ENCODE data around the gene PTPRE.

Gene PTPRE

DNA sequence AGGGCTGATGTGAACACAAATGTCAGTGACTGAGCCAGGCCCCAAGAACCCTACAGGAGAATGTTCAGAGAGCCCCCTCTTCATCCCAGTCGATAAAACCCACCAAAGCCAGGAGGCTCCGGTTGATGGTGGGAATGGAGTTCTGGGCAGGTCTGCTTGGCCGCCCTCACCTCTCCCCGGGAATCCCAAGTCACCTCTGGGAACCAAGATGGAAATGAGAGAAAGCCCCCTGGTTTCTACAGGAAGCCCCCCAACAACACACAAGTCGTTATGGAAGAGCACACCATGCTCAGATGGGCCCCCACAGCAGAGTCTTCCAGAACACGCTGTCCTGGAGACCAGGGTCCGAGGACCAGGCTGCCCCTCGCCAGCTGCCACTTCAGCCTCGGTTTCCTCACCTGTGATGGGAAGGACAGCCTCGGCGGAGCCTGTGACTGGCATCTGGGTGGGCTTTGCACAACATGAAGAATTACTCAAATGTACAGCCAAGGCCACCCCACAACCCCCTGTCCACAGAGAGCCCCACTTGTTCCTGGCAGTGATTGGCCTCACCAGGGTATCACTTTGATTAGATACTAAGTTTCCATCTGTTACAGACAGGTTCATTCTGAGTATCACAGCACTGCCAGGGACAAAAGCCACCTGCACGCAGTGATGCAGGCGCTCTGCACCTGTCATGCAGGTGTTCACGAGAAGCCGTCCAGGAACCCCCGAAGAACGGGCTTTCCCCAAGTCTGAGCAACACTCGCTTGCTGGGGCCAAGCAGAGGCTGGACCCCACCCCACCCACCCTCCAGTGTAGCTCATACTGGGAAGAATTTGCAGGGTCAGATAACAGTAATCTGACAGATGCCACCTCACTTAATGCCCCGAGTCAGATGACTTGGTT is 161.7 kb downstream of the PTPRE start:
- DNase-seq (ENCODE audit: low read depth in 3 of 3, low spot score in 1 of 3) = no peak

DNA sequence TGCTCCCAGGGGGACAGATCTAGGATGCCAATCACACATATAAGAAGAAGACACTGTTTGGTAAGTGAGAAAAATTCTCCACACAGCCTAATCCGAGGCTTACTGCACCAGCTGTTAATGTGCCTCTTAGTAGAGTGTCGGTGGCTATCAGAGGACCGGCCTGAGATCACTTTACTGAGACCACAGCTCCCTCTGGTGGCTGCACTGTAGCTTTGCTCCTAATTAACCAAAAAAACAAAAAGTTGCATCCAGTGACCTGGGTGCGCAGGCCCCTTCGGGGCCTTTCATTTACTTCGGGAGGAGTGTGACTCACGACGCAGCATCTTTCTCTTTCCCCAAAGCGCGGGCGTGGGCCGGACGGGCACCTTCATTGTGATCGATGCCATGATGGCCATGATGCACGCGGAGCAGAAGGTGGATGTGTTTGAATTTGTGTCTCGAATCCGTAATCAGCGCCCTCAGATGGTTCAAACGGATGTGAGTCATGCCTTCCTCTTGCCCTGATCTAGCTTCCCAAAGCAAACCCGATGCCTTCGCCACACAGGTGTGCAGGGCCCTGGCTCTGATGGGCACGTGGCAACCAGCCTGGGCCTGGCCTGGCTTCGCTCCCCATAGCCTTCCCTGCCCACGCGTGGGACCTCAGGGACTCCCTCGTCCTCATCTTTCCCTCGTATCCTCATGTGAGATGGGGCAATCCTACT is 162.6 kb downstream of the PTPRE start:
- DNase-seq (ENCODE audit: low read depth in 3 of 3, low spot score in 1 of 3) = peak; percentile 67 to 77 (median 68)

DNA sequence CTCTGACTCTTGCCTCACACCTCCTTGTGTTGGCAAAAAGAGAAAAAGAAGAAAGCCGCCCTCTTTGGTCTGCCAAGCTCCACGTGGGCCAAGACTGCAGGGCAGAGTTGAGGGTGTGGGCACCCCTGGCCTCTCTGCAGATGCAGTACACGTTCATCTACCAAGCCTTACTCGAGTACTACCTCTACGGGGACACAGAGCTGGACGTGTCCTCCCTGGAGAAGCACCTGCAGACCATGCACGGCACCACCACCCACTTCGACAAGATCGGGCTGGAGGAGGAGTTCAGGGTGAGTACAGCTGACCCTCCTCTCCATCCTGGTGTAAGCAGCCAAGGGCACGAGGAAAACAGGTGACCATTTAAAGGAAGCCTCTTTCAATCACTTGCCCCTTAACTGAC is 163.3 kb downstream of the PTPRE start:
- no peak for DNase-seq (ENCODE audit: low read depth in 3 of 3, low spot score in 1 of 3)

DNA sequence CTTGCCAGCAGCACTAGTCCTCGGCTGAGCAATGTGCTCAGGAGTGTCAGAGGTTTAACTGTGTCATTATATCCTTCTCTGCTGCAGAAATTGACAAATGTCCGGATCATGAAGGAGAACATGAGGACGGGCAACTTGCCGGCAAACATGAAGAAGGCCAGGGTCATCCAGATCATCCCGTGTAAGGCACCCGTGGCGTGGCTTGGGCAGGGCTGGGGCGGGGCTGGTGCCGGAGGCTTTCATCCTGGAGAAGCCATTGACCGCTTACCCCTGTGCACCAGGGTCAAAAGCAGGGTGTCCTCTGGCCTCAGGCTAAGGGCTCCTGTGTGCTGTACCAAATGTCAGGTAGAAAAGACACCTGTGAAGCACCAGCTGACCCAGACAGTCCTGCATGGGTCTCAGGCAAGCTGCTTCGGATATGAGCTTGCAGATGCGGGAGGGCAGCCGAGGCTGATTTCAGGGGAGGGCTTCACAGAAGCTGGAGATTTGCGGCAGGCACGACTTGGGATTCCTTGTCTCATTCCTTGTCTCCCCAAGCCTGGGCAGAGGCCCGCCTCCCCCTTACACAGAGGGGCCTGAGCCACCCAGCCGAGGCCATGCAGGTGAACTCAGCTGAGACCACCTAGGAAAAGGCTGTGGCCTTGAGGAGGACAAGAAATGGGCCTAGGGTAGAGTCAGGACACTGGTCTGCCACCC is 164.0 kb downstream of the PTPRE start:
- DNase-seq (ENCODE audit: low read depth in 3 of 3, low spot score in 1 of 3) = no peak

DNA sequence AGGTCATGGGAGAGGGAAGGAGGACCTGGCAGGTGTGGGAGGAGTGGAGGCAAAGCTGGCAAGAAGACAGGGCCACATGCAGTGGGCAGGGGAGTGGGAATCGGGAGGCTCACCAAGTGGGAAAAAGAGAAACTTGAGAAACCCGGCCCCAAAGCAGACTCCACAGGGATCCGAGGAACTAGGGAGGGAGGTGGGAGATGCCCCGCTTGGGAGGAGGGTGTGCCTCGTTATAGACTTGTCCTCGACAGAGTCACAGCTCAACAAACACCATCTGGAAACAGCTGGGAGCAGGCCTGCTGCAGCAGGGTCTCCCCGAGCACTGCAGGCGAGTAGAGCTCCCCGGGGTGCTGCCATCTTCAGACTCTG is 164.5 kb downstream of the PTPRE start:
- DNase-seq (ENCODE audit: low read depth in 3 of 3, low spot score in 1 of 3) = no peak

DNA sequence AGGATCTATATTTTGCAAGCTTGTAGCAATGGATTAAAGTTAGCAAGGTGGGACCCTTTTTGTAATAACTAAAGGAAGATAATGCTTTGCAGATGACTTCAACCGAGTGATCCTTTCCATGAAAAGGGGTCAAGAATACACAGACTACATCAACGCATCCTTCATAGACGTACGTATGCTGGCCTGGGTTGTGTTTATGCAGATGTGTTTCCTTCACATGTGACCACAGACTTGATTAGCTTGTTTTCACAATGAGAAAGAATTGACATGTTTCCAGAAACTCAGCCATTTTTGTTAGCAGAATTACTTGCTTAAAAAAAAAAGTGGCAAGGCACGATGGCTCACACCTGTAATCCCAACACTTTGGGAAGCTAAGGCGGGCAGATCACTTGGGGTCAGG is 165.1 kb downstream of the PTPRE start:
- no peak for DNase-seq (ENCODE audit: low read depth in 3 of 3, low spot score in 1 of 3)

DNA sequence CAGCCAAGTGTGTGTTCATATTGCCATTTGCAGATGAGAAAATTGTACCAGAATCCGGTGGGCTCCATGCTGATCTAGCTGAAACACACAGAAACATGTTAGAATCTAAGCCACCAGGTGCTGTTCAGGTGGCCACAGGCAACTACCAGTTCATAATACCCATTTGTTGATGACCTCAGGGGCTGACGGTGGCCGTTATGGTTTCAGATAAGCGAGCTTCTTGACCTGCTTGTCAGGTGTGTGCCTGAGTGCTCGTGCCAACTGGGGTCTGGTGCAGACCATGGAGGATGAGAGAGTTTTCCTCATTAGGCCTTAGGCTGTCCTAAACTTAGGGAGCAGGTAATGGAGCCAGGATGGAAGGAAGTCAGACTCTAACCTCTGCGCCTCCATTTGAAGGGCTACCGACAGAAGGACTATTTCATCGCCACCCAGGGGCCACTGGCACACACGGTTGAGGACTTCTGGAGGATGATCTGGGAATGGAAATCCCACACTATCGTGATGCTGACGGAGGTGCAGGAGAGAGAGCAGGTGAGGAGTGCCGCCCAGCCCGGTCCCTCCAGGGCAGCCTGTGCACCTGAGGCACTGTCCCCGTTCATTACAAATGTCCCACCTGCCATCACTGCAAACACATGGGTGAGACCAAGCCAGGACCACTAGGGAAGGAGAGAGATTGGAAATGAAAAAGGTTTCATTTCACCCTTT is 166.2 kb downstream of the PTPRE start:
- no peak for DNase-seq (ENCODE audit: low read depth in 3 of 3, low spot score in 1 of 3)

DNA sequence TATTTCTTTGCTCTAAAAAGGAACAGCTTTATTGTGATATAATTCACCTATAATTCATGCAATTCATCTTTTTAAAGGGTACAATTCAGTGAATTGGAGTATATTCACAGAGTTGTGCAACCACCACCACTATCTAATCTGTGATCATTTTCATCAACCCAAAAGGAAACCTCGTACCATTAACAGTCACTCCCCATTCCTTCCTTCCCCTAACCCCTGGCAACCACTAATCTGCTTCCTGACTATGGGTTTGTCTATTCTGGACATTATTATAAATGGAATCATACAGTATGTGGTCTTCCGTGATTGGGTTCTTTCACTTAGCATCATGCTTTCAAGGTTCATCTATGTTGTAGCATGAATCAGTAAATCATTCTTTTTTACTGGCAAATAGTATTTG is 167.0 kb downstream of the PTPRE start:
- DNase-seq (ENCODE audit: low read depth in 3 of 3, low spot score in 1 of 3) = no peak

DNA sequence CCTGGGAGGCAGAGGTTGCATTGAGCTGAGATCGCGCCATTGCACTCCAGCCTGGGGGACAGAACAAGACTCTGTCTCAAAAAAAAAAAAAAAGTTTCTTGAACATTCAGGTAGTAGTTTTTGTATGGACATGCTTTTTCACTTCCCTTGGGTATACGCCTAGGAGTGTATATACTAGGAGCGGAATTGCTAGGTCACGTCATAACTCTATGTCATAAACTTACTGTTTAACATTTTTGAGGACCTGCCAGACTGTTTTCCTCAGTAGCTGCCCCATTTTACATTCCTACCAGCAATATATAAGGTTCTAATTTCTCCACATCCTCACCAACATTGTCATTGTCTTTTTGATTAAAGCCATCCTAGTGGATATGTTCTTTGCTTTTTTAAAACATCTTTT is 167.7 kb downstream of the PTPRE start:
- no peak for DNase-seq (ENCODE audit: low read depth in 3 of 3, low spot score in 1 of 3)

DNA sequence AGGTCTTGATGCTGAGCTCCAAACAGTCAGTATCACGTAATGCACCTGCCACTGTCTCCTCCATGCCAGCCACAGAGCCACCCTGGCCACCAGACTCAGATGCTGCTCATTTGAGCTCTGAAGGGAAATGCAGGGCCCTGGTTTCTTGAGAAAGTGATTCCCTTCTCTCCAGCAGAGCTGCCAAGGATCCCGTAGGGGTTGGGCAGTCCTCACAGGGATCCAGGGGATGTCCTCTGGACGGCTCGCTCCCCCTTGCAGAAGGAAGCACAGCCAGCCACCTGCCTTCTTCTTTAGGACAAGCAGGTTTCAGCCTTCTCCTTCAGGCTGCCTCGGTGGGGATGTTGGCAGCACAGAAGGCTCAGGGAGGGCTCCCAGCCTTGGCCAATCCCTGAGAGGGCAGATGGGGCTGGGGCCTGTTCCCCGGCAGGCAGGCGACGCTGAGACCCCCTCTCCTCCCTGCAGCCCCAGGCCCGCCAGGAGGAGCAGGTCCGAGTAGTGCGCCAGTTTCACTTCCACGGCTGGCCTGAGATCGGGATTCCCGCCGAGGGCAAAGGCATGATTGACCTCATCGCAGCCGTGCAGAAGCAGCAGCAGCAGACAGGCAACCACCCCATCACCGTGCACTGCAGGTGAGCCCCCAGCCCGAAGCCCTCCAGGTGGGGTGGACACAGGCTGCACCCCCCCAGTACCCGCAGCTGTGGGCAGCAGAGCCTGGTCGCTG is 170.4 kb downstream of the PTPRE start:
- no peak for DNase-seq (ENCODE audit: low read depth in 3 of 3, low spot score in 1 of 3)

DNA sequence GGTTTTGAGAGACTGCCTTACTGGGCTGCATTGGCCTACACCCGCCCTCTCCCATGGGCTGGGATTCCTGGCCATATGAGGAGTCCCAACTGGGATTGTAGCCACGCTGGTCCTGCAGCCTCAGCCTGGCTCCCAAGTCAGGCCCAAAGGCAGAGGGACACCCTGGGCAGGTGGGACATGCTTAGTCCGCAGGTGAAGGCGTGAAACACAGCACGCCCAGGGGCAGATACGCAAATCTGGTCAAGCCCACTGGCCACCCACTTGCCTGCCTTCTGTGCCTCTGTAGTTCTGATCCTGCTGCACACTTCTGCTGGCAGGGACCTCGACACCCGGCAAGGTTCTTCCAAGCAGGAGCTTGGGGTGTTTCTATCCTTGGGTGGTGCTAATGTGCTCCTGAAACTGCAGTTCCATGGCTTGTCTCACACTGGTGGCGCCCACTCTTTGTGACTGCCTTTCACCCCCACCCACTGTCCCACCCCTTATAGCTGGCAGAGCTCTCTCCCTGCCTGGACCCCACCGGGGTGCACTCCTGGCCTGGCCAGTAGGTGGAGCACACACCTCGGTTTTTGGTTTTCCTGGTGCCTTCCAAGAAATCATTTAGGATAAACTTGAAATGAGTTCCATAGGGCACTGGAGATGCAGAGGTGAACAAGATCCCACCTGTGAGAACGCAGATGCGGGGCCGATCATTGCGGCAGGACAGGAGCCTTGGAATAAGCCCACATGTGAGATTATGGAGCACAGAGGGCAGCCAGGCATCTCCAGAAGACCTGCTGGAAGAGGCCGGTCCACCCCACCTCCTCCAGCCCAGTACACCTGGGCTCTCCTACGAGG is 171.4 kb downstream of the PTPRE start:
- DNase-seq (ENCODE audit: low read depth in 3 of 3, low spot score in 1 of 3) = no peak

DNA sequence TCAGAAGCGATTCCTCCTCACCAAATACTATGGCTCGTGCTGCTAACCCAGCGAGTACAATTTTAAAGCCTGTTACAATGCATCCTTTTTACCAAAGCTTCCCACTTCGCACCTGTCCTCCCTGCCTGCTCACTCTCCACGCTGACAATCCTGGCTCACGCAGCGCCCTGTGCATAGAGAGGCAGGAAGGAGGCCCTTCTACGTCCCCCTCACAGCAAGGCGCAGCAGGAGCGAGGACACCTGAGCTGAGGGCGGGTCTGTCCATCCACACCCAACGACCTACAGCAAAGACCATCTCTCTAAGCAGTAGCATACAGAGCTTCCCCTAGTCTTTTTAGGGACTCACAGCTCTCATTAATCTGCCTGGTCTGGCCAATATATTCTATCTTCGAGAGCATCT is 173.3 kb downstream of the PTPRE start:
- DNase-seq (ENCODE audit: low read depth in 3 of 3, low spot score in 1 of 3) = no peak

DNA sequence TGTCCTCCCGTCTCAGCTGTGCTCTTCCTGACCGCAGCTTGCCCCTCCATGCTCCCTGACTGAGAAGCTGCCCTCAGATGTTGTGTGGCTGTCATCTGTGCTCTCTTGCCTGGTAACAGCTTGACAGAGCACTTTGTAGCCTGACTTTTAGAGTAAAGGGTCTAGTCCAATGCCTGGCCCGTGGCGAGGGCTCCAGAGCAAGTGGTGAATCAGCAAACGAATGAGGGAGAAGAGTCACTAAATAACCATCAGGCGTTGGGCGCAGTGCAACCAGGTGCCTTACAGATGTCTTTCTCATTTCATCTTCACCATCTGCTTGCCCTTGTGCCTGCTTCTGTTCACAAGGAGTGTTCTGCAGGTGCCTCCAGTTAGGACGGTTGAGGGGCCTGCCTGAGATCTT is 173.7 kb downstream of the PTPRE start:
- DNase-seq (ENCODE audit: low read depth in 3 of 3, low spot score in 1 of 3) = no peak

DNA sequence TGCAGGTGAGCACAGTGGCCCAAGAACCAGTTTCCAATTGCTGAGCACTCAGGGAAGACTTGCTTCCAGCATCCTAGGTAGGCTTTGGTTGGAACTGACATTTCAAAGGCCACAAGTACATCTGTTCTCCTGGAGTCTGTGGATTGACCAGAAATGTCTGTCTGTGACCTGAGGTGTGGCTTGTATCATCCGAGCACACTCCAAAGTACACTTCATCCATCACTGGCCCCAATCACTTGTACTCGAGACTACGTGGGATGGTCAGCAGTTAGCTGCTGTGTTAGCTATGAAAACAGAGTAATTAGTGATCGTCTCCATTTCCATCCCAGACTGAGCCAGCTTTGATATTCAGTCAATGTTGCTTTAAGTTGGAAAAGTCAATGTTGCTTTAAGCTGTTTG is 174.3 kb downstream of the PTPRE start:
- no peak for DNase-seq (ENCODE audit: low read depth in 3 of 3, low spot score in 1 of 3)

DNA sequence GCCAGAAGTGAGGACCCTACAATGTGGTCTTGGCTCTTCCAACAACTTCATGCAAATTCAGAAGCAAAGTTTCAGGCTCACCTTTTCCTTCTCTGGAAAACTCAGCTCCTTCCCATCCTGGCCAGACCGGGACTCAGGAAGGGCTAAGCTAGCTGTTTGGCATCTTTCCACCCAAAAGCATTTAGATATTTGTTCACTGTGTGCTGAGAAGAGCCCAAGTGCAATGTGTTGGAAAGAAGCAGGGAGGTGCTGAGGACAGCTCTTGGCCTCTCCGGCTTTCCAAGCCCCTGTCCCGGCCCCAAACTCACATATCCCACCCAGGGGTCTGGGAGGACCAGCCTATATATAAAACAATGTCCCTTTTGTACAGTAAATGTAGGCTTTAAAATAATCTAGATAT is 174.8 kb downstream of the PTPRE start:
- no peak for DNase-seq (ENCODE audit: low read depth in 3 of 3, low spot score in 1 of 3)

DNA sequence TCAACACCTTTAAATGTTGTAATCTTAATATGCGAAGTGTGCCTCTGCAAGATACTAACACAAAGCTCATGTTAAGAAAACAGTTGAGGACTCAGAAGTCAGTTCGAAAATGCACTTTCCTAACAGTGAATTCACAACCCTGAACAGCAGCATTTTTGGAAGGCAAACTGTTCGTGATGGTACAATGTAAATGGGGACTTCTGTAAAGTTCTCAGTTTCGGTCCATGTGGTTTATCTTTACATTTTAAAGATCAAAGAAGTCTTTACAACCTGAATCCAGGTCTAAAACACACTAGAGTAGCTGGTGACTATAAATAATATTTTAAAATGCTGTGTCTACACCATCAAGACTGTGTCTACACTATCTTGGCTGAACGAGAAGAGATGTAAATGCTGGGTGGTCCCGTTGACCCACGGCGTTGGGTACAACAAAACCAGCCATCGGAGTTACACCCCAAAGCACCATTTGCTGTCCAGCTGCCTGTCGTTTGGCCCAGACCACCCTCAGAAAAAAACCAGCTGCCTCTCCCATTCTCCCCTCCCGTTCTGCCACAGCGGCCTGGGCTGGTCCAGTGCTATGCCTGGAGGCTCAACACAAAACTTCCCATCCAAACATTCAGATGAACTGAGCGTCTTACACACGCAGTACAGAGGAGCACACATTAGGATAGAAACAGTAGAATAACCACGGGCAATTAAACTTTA is 176.4 kb downstream of the PTPRE start:
- no peak for DNase-seq (ENCODE audit: low read depth in 3 of 3, low spot score in 1 of 3)

DNA sequence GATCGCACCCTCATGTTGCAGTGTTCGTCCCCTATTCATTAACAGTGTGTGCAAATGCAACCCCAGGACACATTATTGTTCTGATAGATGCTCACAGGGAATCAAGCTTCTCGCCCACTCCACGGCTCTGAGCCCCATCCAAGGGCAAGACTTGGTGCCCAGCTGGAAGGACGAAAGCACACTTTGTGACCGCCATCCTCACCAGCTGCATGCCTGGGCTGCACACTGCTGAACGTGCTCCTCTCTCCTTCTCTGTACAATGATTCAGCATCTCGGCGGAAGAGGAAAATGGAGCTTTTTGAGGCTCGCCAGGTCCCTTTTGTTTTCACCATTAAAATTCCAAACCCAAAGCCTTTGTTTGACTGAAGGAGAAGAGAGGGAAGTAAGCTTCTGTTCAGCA is 177.5 kb downstream of the PTPRE start:
- DNase-seq (ENCODE audit: low read depth in 3 of 3, low spot score in 1 of 3) = no peak

DNA sequence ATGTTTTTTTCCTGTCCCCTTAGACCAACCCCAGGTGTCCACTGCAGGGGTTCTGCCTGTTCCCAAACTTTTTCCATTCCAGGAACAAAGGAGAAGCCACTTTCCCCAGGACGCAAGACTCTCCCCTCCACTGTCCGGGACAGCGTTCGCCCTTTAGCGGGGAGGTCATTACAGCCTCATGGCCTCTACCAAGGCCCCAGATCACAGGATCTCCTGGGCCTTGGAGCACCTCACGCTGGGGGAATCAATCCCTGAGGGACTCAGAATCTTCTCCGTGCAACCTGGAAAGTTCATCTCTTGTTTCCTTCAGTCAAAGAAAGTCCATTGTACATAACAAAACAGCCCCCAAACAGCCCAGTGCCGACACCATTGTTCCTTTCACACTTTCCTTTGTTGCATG is 178.1 kb downstream of the PTPRE start:
- DNase-seq (ENCODE audit: low read depth in 3 of 3, low spot score in 1 of 3) = no peak
